ENCODE measurements around the gene SFSWAP.

DNA sequence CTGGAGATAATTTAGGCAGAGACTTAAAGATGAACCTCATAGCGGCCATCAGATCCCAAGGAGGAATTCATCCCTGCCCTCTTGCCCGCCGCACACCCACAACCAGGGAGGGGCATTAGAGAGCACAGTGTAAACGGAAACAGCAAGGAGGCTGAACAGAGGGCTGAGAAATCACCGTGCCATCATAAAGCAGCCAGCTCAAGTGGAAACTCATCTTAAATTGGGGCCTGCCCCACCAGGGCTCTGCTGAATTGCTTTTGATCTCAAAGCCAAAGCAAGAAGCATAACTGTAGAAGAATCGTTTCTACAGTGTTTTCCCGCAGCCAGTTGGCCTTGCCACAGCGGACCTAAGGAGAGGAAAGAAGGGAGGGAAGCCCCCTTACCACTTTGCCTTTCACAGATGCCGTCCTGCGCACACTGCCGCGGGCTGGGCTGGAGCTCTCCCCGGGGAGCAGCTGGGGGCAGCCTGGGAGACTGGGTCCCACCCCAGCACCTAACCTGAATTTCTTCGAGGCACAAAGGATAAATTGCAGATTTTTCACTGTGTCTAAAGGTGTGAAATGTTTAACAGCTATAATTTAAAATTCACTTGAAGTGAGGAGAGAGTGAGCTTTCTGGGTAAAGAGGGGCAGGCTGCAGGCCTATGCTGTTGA is 65.5 kb downstream of the SFSWAP start:
- TF ChIP-seq POLR2A (IDR thresholded peaks at IDR 0.05): no peak
- TF ChIP-seq, protein P1, sequence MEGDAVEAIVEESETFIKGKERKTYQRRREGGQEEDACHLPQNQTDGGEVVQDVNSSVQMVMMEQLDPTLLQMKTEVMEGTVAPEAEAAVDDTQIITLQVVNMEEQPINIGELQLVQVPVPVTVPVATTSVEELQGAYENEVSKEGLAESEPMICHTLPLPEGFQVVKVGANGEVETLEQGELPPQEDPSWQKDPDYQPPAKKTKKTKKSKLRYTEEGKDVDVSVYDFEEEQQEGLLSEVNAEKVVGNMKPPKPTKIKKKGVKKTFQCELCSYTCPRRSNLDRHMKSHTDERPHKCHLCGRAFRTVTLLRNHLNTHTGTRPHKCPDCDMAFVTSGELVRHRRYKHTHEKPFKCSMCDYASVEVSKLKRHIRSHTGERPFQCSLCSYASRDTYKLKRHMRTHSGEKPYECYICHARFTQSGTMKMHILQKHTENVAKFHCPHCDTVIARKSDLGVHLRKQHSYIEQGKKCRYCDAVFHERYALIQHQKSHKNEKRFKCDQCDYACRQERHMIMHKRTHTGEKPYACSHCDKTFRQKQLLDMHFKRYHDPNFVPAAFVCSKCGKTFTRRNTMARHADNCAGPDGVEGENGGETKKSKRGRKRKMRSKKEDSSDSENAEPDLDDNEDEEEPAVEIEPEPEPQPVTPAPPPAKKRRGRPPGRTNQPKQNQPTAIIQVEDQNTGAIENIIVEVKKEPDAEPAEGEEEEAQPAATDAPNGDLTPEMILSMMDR (IDR thresholded peaks at IDR 0.05): no peak
- TF ChIP-seq EP300 (IDR thresholded peaks at IDR 0.05): no peak
- TF ChIP-seq POLR2AphosphoS5 (IDR thresholded peaks at IDR 0.05): no peak

Measured in stomach (tissue), 4 donors.